Amygdala (tissue), 56 donors: Measurements from ENCODE around the gene SLC25A17.
"Not testable (repeated sequence)": the region's sequence is repeated elsewhere in the genome, so short reads cannot be mapped to it uniquely, and the experiment has no call there.

ENCODE experiments used
- DNase-seq, 56 donors: peaks; one replicate each; lab custom pipeline; 2025; lab: John Stamatoyannopoulos, UW

SLC25A17 gene

GRCh38 chr22:40759294-40759840, 59.8 kb downstream of the SLC25A17 start:
- DNase-seq: no peak

DNA sequence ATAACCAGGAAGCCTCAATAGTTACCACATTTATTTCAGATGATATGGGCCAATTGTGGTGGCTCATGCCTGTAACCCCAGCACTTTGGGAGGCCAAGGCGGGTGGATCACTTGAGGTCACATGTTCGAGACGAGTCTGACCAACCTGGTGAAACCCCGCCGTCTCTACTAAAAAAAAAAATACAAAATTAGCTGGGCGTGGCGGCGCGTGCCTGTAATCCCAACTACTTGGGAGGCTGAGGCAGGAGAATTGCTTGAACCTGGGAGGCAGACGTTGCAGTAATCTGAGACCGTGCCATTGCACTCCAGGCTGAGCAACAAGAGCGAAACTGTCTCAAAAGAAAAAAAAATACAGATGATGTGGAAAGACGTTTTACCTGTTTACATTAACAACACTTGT, 60.3 kb downstream of the SLC25A17 start:
- not testable (repeated sequence) for DNase-seq

DNA sequence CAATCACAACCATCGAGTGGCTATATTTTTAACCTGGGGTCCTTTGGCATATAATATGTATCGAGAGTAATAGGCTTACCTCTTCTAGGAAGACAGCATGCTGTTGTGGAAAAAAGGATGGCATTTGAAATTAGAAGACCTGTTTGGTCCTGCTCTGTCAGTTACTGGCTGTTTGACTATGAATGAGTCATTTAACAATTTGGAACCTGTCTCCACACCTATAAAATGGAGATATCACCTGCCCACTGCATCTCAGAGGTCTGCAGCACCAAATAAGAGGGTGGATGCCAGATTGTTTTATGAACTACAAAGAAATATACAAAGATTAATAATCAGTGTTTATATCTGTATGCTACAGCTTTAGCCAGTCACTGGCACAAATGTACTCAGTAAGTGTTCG, 60.8 kb downstream of the SLC25A17 start:
- DNase-seq: no peak

DNA sequence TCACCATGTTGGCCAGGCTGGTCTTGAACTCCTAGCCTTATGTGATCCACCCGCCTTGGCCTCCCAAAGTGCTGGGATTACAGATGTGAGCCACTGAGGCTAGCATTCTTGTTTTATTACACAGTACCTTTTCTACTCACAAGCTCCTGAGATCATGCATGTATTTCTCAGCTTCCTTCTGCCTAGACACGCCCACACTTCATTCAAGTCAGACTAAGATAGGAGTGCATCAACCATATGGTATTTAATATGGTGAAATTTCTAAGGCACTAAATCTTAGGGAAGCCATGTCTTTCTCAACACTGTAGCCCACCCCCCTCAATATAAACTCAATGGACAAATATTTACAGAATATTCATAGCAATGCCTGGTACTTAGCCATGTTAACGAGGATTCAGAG, 62.1 kb downstream of the SLC25A17 start:
- DNase-seq: no peak

DNA sequence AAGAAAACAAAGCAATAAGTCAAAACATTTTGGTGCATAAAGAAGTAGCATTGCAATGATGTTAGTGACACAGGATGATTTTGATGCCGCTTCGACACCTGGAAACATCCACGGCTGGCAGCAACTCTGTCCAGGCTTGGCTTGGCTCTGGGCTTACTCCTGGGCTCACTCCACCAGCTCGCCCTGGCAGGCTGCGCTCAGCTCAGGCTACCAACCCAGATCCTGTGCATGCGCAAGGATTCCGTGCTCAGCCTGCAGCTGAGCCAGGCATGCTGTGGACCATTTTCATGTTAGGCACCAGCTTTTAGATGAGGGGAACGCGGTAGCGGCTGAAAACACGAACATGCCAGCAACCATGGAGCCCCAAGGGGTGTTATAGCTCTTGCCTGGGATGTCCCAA, 66.0 kb downstream of the SLC25A17 start:
- DNase-seq: peak in 21 of 56 donors; percentile 1 to 64 (median 16)

- no peak for DNase-seq
Observed at GRCh38 chr22:40751250-40751649, 67.9 kb downstream of the SLC25A17 start.

DNA sequence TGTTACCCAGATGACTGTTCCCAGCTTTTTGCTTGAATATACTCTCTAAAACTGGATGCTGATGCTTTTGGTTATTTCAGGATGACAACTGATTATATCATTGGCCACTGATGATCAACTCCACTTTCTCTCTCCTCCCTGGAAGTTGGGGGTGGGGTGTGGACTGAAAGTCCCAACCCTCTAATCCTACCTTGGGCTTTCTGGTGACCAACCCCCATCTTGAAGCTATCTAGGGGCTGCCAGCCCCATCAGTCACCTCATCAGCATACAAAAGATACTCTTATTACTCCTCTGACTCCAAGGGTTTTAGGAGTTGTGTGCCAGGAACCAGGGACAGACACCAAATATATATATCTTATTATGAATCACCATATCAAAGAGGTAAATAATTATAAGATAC, 69.3 kb downstream of the SLC25A17 start:
- DNase-seq: no peak

GRCh38 chr22:40748388-40749355, 70.5 kb downstream of the SLC25A17 start:
- no peak for DNase-seq

DNA sequence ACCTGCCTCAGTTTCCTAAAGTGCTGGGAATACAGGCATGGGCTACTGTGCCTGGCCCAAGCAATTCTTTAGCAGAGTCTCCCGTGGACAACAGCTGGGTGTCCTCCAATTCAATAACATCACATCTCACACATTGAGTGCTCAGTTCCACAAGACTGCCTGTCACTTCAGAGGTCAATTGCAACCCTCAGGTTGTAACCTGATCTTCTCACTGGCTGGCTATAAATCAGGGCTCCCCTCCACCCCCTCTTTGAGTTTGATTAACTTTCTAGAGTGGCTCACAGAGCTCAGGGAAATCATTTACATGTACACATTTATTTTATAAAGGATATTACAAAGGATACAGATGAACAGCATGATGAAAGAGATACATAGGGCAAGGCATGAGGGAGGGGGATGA, 71.8 kb downstream of the SLC25A17 start:
- no peak for DNase-seq

DNA sequence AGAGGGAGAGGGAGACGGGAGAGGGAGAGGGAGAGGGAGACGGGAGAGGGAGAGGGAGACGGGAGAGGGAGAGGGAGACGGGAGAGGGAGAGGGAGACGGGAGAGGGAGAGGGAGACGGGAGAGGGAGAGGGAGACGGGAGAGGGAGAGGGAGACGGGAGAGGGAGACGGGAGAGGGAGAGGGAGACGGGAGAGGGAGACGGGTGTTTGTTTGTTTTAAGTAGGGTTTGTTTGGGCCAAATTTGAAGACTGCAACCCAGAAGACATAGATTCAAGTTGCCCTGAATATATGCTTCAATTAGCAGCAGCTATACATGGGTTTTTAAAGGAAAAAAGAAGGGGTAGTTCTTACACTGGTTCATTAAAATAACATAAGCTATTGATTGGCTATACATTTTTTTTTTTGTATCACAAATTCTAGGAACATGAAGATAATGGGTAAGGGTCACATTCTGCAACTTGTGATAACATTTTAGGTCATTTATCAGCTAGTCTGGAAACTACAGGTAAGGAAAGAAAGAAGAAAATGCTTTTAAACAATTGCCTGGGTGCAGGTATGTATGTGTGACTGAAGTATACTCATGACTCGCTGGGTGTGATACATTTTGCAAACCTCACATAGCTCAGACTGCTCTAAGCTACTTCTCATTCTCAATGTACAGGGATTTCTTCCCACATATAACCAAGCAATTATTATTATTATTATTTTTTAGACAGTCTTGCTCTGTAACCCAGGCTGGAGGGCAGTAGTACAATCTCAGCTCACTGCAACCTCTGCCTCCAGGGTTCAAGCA, 72.5 kb downstream of the SLC25A17 start:
- no peak for DNase-seq

GRCh38 chr22:40743768-40744167, 75.4 kb downstream of the SLC25A17 start:
- no peak for DNase-seq

DNA sequence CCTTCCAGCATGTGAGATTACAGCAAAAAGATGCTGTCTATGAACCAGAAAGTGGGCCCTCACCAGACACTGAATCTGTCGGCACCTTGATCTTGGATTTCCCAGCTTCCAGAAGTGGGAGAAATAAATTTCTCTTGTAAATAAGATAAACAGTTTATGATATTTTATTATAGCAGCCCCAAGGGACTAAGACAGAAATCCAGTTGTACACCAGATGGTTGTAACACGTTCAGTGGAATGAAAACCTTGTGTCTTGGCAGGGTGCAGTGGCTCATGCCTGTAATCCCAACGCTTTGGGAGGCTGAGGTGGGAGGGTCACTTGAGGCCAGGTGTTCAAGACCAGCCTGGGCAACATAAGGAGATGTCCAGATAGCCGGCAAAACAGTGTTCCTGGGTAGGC, 78.0 kb downstream of the SLC25A17 start:
- DNase-seq: no peak

DNA sequence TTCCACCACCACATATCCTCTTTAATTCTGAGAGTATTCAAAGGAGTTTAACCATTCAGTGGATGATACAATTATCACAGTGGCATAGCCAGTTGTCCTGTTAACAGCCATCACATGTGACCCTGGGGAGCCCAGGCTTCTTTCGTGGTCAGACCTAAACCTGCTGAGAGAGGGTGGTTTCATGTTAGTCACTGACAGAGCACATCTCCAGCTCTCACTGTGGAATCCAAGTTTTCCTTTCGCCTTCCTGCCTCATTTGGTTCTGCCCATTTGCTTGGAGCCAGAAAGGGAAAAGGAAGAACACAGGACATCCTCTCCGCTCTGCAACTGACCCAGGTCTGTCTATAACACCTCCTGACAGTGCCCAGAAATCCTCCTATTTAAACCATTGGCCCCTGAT, 79.4 kb downstream of the SLC25A17 start:
- DNase-seq: no peak

DNA sequence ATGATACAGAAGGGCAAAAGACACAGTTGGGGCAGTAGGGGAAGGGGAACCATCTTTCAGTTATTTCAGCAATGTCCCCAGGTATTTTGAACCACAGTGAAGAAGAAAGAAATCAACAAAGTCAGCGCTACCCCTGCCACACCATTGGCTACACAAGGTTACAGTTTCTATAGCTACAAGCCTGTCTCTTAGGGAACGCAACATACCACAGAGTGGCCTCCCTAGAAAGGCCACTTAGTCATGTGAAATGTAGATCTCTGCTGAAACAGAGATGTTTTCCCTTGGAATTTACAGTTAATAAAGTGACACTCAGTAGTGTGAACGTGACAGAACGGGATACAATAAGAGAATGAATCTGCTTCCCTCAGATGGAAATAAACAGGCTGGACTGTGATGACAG, 85.2 kb downstream of the SLC25A17 start:
- DNase-seq: no peak

GRCh38 chr22:40732999-40733292, 86.2 kb downstream of the SLC25A17 start:
- DNase-seq: no peak

DNA sequence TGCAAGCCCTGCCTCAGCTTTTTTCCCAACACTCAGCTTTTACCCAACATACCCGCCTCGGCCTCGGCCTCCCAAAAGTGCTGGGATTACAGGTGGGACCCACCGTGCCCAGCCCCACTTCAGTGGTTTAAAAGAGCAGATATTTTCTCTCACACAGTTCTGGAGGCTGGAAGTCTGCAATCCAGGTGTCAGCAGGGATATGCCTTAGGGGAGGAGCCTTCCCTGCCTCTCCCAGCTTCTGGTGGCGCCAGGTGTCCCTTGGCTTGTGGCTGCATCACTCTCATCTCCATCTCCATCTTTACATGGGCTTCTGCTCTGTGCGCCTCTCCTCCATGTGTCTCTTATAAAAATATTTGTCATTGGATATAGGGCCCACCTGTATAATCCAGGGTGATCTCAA, 89.9 kb downstream of the SLC25A17 start:
- no peak for DNase-seq

- DNase-seq: no peak
Observed at GRCh38 chr22:40728731-40729189, 90.4 kb downstream of the SLC25A17 start.

GRCh38 chr22:40727964-40728615, 91.1 kb downstream of the SLC25A17 start:
- no peak for DNase-seq

GRCh38 chr22:40727070-40727963, 91.8 kb downstream of the SLC25A17 start:
- no peak for DNase-seq

DNA sequence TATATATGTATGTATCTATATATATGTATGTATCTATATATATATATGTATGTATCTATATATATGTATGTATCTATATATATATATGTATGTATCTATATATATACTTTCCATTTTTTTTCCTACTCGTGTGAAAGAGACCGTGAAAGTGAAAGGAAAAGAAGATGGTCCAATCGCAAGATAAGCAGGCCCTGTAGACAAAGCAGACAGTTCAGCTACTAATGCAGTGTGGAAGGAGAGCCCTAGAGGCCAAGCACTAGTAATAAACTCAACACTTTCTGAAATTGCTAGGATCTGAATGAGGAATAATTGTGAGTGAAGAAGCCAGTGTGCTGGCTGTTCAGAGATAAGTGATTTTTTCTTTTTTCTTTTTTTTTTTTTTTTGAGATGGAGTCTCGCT, 92.6 kb downstream of the SLC25A17 start:
- DNase-seq: no peak
